Jurkat, Clone E6-1 (cell line): ENCODE data around the gene ASTN2.

Source experiments
- DNase-seq: peaks from one replicate; pipeline ENCODE4 v3.0.0-alpha.2; 2011; ENCODE audit warnings: low read depth, low spot score
- H3K4me3 ChIP-seq: 2 replicates; pipeline ENCODE4 v1.5.1; 2011; ENCODE audit warnings: mild to moderate bottlenecking, low read length, control low read depth, moderate library complexity

ASTN2 gene

DNA sequence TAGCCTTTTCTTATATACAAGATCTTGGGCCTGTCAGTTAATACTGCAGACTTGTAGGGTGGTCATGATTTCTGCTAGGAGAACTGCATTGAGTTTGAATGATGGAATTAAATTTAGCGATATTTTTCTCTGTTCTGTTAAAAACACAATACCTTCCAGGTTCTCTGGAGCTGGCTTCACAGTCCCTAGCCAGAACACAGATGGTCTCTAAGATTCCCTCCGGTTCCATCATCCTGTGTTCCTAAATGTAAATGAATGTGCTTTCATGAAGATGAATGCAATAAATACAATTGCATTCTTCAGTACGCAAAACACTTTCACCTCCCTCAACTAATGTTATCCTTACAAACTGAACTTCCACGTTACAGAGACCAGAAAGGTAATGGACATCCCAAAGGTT, 264.9 kb downstream of the ASTN2 start:
- H3K4me3 ChIP-seq, result no peak overlapping the region
- no peak for DNase-seq

DNA sequence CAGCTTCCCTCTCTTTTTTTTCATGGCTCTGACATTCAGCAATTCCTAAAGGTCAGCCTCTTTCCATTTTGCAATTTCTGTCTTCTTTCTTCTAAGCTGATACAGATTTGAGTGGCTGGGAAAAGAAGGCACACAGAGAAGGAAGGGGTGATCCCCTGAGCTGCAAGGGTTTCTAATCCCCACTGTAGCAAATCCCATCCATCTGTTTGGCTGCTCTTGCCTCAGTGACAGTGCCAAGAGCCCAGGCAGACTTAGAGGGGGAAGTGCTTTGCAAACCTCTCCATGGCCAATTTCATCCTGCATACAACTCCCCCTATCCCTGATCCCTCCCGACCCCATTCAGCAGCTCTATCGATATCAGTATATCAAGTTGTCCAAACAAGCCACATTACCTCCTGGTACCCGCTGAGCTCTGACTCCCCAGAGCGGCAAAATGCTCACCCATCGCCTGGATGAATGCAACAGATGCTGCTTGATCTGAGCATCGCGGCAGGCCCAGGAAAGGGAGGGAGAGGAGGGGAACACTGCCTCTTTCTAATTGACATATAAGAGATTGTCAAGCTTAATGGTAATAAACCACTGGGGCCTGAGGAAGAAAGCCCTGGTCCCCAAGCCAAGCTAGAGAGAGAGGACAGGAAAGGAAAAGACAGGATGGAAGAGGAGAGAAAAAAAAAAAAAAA, 268.9 kb downstream of the ASTN2 start:
- no peak for DNase-seq
- no peak overlapping the region for H3K4me3 ChIP-seq

- DNase-seq, result no peak
Measured at GRCh38 chr9:117145081-117145480, 269.8 kb downstream of the ASTN2 start.

GRCh38 chr9:117138231-117138630, 276.6 kb downstream of the ASTN2 start:
- no peak overlapping the region for H3K4me3 ChIP-seq
- DNase-seq, result no peak

More at GRCh38 chr9:117145081-117145480, 269.8 kb downstream of the ASTN2 start:
- H3K4me3 ChIP-seq, result no peak overlapping the region

- no peak overlapping the region for H3K4me3 ChIP-seq
- no peak for DNase-seq
Measured at GRCh38 chr9:117136461-117136860, 278.4 kb downstream of the ASTN2 start.

- no peak overlapping the region for H3K4me3 ChIP-seq
- DNase-seq, result no peak
Measured at GRCh38 chr9:117135501-117136098, 279.3 kb downstream of the ASTN2 start.

GRCh38 chr9:117134826-117135500, 279.9 kb downstream of the ASTN2 start:
- H3K4me3 ChIP-seq, result no peak overlapping the region
- DNase-seq, result no peak

DNA sequence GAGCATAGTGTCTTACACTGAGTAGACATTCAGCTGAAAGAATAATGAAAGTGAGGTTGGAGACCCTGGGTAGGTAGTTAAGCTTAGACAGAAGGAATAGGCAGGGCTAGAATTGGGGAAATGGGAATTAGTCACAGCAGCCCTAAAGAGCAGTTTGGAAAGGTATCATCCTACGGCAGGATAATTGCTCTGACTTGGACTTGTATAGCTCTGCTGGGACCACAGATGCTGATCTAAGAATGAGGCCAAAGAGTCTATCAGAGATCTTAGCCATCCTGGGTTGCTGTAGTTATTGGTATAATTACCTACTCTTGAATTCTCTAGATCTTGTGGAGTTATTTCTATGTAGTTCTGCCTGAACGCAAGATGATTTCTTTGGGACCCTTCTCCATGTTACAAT, 288.0 kb downstream of the ASTN2 start:
- no peak overlapping the region for H3K4me3 ChIP-seq
- DNase-seq, result no peak

- H3K4me3 ChIP-seq, result no peak overlapping the region
- DNase-seq, result no peak
Measured at GRCh38 chr9:117125531-117125930, 289.3 kb downstream of the ASTN2 start.

DNA sequence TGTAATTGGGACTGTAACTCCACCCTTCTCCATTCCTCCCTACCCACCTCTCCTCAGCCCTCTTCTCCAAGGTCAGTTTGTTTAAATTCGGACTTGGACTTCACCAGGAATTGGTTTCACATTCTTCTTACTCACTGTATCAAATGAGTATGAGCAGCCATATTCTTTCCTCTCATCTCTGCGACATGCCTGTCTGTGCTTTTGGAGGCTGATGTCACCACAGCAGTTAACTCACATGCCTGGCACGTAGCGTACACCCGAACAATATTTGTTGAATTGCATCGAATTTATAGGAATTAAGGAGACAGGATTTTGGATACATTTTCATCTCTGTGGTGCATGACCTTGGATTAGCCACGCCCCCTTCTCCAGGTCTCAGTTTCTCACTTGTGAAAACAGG, 291.1 kb downstream of the ASTN2 start:
- H3K4me3 ChIP-seq, result no peak overlapping the region

GRCh38 chr9:117122953-117123352, 291.9 kb downstream of the ASTN2 start:
- no peak for DNase-seq
- no peak overlapping the region for H3K4me3 ChIP-seq

More for the DNA sequence above, 291.1 kb downstream of the ASTN2 start:
- DNase-seq, result no peak

DNA sequence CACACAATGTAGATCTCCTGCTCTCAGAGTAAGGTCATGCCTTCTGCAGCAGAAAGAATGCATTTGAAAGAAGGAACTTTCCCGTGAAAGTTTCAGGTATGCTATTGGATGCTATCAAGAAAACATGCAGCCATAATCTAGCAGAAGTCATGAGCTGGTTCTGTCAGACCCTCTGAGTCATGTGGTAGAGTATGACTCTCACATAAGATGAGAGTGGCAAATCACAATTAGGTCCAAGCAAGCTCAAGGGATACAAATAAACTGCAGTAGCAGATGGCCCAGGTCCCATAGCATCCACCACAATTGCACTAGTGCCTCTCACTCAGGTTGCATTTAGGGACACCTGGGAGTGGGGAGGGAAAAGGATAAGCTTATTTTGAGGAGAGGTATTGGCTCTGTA, 292.8 kb downstream of the ASTN2 start:
- H3K4me3 ChIP-seq, result no peak overlapping the region
- DNase-seq, result no peak

- no peak for DNase-seq
- no peak overlapping the region for H3K4me3 ChIP-seq
Measured at GRCh38 chr9:117121316-117121715, 293.5 kb downstream of the ASTN2 start.

GRCh38 chr9:117120061-117120460, 294.8 kb downstream of the ASTN2 start:
- no peak overlapping the region for H3K4me3 ChIP-seq
- no peak for DNase-seq

DNA sequence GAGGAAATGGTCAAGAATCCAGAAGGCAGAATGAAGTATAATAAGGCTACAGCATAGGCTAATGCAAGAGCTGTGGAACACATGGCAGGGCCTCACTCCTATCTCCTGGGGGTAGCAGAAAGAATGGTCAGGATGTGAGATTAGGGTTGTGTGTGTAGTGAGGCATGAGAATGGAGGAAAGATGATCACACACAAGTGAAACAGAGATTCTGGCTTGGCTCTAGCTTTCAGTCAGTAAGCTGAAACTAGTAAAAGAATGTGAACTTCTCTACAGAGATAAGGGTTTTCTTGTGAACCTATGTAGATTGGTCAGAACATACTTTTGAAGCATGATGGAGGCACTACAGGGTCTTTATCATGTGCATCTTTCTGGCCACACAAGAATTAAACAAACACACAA, 298.8 kb downstream of the ASTN2 start:
- H3K4me3 ChIP-seq, result no peak overlapping the region
- DNase-seq, result no peak

DNA sequence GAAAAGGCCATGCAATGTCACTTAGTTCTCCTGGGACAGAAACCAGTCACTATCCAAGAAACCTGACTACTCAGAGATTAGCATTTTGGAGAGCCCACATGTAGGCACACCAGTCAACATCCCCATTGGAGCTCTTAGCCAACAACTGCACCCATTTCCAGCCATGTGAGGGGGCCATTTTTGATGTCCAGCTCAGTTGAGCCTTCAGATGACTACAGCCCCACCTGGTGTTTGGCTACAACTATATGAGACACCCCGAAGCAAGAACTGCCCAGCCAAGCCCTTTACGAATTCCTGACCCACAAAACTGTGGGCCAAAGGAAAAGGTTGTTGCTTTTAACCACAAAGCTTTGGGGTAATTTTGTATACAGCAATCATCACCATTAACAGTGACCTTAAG, 300.1 kb downstream of the ASTN2 start:
- no peak for DNase-seq
- H3K4me3 ChIP-seq, result no peak overlapping the region

- no peak for DNase-seq
Measured at GRCh38 chr9:117104716-117105495, 310.0 kb downstream of the ASTN2 start.

GRCh38 chr9:117104206-117104605, 310.7 kb downstream of the ASTN2 start:
- H3K4me3 ChIP-seq, result no peak overlapping the region
- DNase-seq, result no peak

More at GRCh38 chr9:117104716-117105495, 310.0 kb downstream of the ASTN2 start:
- no peak overlapping the region for H3K4me3 ChIP-seq

DNA sequence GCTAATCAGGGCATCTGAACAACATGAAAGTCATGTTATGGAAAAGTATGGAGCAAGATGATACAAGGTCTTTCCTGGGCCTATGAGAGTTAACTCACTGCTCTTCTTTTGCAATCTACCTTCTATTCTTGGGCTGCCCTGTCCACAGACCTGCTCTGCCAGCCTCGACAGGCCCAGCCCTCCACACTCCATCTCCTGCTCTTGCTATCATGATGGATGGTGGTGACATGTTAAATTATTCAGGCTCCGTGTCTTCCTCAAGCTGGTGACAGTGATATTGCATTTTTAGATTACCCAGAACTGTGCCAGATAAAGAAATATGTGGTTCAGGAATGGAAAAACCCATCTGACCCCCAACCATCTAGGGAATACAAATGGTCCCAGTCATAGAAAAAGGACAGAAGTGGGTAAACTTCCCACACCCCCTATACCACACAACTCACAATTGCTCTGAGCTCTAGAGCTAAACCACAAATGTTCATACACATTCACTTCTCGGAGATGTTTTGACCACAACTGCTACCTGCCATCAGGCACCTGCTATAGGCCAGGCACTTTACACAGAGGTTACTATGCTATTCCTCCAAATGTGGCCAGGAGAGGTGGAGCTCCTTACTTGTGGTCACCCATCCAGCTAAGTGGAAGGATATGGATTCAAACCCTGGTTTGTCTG, 311.3 kb downstream of the ASTN2 start:
- no peak overlapping the region for H3K4me3 ChIP-seq
- DNase-seq, result peak; percentile 64
